ENCODE data around the gene U2AF2.

U2AF2 gene

DNA sequence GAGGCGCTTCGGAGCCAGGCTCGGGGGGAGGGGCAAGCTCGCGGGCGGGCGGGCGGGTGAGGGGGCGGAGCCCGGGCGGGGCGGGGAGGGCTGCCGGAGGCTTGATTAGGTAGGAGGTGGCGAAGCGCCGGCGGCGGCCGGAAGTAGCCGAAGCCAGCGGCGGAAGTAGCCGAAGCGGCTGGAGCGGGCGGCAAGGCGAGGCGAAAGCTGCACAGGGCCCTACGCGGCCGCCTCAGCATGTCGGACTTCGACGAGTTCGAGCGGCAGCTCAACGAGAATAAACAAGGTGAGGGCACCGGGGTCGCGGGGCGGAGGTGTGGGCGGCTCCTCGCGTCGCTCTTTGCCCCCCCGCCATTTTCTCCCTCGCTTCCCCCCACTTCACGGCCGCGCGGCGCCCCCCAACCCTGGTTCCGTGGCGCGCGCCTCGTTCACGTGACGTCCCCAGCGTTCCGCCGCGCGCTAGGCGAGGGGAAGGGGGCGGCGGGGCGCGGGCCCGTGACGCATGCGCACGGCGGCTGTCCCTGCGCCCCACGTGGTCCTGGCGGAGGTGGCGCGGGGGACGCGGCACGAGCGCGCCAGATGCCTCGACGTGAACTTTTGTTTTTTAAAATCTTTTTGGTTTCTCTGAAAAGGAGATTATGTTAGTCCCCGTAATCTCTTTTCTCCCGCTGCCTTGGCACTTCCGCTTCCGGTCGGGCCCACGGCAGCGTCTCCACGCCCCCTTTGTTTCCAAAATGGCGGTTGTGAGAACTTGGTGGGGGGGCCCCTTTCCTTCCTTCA, at the start of gene U2AF2:
Gene U2AF2 (plus strand): TSS at position 168 of the 780 bp plus-strand sequence. CDS start 70 bp downstream, at position 238.
- DNase-seq, result peak; percentile 98

DNA sequence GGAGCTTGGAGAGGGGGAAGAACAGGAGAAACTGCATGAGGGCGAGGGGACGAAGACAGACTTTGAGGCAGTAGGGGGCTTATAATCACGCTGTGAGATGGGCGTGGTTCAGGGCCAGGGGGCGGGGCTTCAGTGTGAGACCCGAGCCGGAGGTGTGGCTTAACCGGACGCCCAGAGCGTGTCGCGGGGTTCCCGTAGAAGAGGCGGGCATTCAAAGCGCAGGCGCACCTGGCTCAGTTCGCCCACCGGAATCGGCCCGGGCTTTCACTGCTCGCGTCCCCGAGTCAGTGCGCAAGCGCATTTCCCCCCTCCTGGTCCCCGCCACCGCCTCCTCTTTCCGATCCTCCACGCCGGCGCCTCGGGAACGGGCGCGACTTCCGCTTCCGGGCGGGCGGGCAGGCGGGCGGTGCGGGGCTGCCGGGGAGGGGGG, 49.6 kb upstream of the U2AF2 start:
- peak; percentile 95 for DNase-seq

DNA sequence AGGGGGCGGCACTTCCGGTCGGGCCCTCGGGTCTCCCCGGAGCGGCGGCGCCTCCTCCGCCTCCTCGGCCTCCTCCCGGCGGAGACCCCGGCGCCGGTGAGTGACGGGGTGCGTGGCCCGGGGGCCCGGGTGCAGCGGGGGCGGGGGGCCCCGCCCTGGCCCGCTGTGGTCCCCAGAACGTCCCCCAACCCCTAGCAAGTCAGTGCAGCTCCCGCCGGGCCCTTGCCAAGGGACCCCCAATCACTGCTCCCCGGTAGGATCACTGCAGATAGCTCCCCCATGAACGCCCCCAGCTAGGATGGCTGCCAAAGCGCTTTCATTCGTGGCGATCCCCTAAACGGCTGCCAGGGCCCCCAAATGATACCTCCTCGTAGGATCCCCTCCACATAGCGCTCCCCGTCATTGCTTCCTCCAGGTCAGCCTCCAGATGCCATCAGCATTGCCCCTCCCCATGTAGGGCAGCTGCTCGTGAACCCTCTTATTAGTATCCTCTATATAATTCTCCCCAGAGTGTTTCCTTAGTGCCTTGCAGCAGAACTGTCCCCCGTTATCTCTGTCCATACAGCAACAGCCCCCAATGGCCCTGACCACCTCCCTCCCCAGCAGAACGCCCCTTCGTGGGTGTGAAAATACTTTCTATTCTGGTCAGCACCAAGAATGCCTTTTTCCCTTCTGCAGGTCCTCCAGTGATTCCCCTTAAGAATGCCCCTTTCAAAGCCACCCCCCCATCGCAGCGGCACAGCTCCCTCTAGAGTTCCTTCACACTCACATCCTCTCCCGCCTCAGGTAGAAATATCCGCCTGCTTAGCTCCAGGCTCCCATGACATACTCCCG, 49.0 kb upstream of the U2AF2 start, which contains the start of gene ZNF865:
Gene ZNF865 (plus strand): TSS at position 11 of the 834 bp plus-strand sequence. CDS start 7,972 bp downstream, outside the sequence.
- peak; percentile 73 for DNase-seq

DNA sequence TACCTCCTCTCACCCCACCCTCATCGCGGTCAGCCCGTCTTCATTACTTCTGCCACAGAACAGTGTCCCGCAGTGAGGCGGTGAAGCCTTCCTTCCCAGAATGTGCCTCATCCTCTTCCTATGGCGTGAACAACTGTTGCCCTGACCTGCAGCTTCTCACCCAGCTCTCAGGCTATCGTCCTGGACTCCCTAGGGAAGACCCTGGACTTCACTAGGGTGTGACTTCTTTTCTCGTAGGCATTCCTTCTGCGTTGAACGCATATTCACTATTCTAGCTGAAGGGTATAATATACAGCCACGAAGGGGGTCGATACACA, 48.4 kb upstream of the U2AF2 start:
- DNase-seq, result no peak

DNA sequence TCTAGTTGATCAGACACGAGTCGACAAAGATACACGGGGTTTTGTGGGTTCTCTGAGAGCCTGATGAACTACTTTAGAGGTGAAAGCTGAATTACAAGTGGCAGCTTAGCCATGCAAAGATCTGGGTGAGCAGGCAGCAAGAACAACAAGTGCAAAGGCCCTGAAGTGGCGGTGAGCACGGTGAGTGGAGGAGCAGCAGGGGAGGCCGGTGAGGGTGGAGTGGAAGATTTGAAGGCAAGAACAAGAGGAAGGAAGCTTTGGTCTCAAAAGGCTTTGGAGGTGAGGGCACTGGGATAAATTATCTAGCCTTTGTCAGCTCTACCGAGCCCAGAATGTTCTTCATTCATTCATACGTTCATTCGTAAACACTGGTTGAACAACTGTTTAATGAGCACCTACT, 48.0 kb upstream of the U2AF2 start:
- DNase-seq, result no peak

DNA sequence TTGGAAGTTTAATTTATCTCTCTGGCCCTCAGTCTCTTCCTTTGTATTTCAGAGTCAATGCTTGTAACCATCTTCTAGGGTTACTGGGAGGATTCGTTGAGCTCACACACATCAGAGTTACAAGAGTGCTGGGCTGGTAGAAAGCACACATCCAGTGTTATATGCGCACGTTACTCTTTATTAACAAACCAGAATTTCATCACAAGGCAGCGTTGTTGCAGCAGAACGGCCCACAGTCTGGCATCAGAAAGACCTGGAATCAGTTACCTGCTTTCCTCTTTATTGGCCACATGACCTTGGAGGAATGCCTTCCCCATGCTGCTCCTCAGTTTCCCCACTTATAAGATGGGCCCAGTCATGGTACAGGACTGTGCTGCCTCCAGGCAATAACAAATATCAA, 45.5 kb upstream of the U2AF2 start:
- DNase-seq, result no peak

DNA sequence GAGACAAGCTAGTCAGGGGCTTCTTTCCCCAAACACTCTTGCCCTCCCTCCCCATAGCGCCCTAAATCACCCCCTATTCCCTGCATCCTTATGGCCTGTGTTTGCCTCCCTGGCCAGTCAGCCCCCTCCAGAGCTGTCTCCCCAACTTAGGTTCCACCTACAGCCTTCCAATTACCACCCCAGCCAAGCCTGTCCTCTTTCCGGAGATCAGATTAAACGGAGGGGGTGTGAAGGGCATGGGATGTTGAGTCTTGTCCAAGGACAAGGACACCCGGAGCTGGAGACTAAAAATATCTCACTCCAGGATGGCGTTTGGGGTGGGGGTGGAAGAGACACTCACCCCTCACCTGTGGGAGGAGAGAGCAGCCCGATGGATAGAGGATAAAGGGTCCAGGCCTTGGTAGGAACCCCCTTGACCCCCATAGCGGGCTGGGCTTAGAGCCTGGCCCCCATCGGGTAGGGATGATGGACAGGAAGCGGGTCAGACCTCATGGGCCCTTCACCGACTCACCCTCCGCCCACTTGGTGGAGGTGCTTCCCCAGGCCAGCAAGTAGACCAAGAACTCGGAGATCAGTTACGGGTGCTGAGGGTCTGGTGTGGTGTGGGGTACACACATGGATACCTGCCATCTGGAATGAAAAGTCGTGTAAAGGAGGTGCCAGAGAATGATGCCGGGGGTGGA, 43.4 kb upstream of the U2AF2 start:
- no peak for DNase-seq

DNA sequence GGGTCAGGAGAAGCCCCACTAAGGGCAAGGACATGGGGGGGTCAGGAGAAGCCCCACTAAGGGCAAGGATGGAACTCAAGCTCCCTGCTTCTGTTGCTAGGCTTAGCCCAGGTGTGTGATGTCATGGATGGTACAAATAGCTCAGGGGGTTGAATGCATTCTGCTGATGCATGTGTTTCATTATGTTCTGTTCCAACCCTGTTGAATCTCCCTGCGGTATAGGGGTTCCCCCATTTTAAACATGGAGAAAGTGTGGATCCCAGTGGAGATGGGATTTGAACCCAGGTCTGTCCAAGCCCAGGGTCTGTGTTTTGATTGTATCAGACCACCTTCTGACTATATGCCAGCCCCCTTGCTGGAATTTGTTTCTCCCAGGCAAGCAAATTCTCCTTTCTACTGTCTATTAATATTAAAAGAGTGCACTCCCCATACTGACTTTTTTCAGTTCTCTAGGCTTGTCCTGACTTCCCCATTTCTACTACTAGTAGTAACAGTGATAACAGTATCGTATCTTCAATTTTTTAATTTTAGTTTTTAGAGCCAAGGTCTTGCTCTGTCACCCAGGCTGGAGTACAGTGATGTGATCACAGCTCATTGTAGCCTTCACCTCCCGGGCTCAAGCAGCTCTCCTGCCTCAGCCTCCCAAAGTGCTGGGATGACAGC, 42.7 kb upstream of the U2AF2 start:
- DNase-seq, result no peak

DNA sequence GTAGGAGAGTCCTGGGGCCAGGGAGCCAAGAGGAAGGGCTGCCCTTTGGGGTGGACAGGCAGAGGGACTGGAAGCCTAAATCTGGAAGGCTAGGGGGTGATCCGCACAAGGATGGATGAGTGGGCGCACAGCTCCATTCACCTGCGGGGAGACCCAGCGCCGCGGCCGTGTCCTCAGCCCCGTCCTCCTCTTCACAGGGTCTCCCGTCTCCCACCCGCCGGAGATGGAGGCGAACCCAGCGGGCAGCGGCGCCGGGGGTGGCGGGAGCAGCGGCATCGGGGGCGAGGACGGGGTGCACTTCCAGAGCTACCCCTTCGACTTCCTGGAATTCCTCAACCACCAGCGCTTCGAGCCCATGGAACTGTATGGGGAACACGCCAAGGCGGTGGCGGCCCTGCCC, 41.4 kb upstream of the U2AF2 start:
- no peak for DNase-seq

DNA sequence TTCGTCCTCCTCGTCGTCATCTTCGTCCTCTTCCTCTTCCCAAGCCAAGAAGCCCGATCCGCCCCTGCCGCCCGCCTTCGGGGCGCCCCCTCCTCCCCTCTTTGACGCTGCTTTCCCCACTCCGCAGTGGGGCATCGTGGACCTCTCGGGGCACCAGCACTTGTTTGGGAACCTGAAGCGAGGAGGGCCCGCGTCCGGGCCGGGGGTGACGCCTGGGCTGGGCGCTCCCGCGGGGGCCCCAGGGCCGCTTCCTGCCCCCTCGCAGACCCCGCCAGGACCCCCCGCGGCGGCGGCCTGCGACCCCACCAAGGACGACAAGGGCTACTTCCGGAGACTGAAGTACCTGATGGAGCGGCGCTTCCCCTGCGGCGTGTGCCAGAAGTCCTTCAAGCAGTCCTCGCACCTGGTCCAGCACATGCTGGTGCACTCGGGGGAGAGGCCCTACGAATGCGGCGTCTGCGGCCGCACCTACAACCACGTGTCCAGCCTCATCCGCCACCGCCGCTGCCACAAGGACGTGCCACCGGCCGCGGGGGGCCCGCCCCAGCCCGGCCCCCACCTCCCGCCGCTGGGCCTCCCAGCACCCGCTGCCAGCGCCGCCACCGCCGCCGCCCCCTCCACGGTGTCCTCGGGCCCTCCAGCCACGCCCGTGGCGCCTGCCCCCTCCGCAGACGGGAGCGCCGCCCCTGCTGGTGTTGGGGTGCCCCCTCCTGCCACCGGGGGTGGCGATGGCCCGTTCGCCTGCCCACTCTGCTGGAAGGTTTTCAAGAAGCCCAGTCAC, 40.7 kb upstream of the U2AF2 start:
- no peak for DNase-seq

DNA sequence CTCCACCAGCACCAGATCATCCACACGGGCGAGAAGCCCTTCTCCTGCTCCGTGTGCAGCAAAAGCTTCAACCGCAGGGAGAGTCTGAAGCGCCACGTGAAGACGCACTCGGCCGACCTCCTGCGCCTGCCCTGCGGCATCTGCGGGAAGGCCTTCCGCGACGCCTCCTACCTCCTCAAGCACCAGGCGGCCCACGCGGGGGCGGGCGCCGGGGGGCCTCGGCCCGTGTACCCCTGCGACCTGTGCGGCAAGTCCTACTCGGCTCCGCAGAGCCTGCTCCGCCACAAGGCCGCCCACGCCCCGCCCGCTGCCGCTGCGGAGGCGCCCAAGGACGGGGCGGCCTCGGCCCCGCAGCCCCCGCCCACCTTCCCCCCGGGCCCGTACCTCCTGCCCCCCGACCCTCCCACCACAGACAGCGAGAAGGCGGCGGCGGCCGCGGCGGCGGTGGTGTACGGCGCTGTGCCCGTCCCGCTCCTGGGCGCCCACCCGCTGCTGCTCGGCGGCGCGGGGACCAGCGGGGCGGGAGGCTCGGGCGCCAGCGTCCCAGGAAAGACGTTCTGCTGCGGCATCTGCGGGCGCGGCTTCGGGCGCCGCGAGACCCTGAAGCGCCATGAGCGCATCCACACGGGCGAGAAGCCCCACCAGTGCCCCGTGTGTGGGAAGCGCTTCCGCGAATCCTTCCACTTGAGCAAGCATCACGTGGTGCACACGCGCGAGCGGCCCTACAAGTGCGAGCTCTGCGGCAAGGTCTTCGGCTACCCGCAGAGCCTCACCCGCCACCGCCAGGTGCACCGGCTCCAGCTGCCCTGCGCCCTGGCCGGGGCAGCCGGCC, 39.9 kb upstream of the U2AF2 start:
- DNase-seq, result no peak

DNA sequence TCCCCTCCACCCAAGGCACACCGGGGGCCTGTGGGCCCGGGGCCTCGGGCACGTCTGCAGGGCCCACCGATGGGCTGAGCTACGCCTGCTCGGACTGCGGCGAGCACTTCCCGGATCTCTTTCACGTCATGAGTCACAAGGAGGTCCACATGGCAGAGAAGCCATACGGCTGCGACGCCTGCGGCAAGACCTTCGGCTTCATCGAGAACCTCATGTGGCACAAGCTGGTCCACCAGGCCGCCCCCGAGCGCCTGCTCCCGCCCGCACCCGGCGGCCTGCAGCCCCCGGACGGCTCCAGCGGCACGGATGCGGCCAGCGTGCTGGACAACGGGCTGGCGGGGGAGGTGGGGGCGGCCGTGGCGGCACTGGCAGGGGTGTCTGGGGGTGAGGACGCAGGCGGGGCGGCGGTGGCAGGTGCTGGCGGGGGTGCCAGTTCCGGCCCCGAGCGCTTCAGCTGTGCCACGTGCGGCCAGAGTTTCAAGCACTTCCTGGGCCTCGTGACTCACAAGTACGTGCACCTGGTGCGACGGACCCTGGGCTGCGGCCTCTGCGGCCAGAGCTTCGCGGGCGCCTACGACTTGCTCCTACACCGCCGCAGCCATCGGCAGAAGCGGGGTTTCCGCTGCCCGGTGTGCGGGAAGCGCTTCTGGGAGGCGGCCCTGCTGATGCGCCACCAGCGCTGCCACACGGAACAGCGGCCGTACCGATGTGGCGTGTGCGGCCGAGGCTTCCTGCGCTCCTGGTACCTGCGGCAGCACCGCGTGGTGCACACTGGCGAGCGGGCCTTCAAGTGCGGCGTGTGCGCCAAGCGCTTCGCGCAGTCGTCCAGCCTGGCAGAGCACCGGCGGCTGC, 39.1 kb upstream of the U2AF2 start:
- no peak for DNase-seq

DNA sequence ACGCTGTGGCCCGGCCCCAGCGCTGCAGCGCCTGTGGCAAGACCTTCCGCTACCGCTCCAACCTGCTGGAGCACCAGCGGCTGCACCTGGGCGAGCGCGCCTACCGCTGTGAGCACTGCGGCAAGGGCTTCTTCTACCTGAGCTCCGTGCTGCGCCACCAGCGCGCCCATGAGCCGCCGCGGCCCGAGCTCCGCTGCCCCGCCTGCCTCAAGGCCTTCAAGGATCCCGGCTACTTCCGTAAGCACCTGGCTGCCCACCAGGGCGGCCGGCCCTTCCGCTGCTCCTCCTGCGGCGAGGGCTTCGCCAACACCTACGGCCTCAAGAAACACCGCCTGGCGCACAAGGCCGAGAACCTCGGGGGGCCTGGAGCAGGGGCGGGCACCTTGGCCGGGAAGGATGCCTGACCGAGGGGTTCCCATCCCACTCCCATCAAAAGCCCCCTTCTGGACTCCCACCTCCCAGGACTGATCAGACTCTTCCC, 38.4 kb upstream of the U2AF2 start:
- DNase-seq, result no peak

DNA sequence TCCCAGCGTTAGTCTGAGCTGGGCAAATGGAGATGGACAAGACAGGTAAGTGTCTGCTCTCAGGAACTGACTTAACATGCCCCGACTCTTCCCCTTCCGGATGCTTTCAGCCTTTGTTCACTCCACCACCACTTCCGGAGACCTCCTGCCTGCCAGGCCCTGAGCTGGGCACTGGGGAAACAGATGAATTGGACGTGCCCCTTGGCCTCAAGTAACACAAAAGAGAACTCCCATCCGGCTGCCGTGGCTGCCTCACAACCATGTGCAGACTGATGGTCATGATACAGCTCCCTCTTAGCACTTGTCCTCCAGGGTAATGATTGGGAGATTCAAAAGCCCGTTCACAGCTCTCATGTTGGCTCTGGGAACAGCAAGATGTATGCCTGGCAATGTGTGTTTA, 37.4 kb upstream of the U2AF2 start:
- DNase-seq, result no peak

DNA sequence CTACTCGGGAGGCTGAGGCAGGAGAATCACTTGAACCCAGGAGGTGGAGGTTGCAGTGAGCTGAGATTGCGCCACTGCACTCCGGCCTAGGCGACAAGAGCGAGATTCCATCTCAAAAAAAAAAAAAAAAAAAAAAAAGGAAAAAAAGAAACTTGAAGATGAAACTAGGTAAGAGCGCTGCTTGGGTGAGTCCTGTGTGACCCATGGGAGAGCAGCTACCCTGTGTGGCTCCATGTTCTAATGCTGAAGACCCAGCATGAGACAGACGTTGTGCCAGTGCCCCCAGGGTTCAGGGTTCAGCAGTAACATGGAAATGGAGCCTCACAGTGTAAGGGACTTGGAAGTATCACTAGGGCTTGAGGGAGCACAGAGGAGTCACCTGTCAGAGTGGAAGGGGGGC, 36.4 kb upstream of the U2AF2 start:
- DNase-seq, result no peak

DNA sequence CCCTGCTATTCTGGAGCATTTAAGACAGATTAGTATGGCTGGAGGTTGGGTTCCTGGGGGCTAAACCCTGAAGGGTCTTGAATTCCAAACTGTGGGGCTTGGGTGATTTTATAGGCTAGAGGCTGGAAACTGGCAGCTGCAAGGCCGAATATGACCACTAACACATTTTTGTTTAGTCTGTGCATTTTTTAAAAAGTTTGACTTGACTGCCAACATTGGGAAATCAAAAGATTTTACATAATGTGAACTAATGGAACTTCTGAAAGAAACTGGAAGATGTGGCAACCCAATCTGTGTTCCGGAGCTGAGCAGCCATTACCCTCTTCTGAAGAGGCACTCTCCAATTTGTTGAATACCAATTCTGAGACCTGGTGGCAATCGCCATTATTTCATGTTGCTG, 35.5 kb upstream of the U2AF2 start:
- DNase-seq, result no peak

DNA sequence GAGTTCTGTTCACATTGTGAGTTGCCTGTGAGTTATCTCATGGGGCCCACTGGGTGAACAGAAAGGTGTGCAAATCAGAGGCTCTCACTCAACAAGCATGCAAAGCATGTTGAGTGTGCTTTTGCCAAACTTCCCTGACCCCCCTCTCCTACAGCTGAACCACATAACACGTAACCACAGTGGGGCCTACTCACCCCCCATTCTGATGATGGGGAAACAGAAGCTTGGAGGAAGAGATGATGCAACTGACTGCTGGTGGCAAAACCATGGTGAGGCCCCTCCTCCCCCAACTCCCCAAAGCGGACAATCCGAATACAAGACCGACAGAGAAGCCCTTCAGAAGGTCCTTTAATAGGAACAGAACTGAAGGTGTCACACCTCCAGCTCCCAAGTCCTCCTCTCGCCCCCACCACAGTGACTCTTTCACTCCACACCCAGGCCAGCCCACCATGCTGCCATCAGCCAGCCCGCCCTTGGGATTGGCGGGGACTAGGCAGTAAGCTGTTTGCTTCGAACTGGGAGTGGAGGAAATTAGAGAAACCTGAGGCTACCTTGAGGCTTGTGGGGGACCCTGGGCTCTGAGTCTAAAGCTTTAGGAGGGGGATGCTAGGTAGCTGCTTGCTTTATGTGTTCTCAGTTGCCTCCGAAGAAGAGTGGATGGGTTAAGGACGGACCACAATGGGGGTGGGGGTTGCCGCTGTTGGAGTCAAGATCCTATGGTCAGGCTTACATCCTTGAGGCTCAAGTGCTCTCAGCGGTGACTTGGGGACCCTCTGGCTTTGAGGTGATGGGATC, 34.2 kb upstream of the U2AF2 start:
- peak; percentile 41 for DNase-seq

DNA sequence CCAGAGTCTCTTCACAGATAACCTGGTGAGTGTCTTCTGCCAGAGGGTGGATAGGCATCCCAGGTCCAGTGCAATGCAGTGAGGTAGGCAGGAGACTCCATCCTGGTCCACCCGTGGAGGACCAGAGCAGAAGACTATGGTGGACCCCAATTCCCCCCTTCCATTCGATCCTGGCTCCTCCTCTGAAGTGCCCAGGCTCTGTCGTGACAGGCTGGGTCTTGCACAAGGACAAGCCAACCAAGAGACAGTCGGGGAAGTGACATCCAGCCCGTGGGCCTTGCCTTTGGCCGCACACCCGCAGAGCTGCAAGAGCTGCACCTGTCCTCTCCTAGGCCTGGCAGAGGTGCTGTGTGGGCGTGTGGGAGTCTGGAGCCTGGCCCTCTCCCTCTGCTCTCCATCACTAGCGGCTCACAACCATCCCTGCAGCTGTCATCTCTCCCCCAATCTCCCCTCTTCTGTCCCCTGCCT, 33.6 kb upstream of the U2AF2 start:
- no peak for DNase-seq

DNA sequence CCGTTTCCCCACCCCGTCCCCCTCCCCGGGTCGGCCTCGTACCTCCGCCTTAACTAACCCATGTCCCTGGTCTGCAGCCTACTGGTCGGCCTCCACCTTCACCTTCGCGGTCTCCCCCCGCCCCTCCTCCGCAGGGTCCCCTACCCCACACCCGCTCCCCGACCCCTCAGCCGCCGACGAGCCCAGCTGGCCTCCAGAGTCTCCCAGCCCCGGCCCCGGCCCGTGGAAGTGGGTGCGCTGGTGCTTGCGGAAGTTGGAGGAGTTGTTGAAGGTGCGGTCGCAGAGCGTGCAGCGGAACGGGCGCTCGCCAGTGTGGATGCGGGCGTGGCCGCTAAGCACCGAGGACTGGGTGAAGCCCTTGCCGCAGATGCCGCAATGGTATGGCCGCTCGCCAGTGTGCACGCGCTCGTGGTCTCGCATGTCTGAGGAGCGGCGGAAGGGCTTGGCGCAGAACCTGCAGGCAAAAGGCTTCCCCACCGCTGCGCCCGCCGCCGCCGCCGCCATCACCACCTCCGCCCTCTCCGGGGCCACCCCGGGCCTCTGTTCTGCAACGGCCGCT, 33.1 kb upstream of the U2AF2 start:
- no peak for DNase-seq

All from activated T-cell treated with anti-CD3 and anti-CD28 coated beads, Interleukin-2, amount 50 U/mL, for 1 hour (primary cell).